SK-N-SH (cell line): ENCODE results near the gene NFKBIE. TPM values are rescaled to one million over a fixed set of nuclear protein-coding genes. Genes with fewer than 3 reads are reported as not detected.

ENCODE experiments used
- CTCF ChIA-PET: fragments of 300-600, 350-600 bp; formaldehyde crosslinking; extraction: SDS; loops from one replicate; lab custom pipeline; 2021; lab: Yijun Ruan, JAX
- POLR2A ChIA-PET: fragments of 350-600 bp; sonication (Branson Sonifier 250); formaldehyde crosslinking; extraction: SDS; loops from one replicate; lab custom pipeline; 2020; ENCODE audit warnings: antibody characterized with exemption, inconsistent platforms; lab: Yijun Ruan, JAX
- DNase-seq: peaks from one replicate; pipeline ENCODE4 v3.0.0; 2012
- H2AFZ ChIP-seq: fragments of 200-600 bp; sonication (generic); 2 replicates; pipeline ENCODE4 v1.8.1; 2016; ENCODE audit warnings: antibody characterized with exemption, mild to moderate bottlenecking, low read depth
- H3F3A ChIP-seq: fragments of 200-600 bp; sonication (generic); replicated peaks from 2 replicates; pipeline ENCODE3; 2016; ENCODE audit warnings: antibody characterized with exemption, mild to moderate bottlenecking; ENCODE audit not compliant: insufficient read depth
- H3K27ac ChIP-seq, 2 experiments: fragments of 200-500 bp in 1 of 2; fragments of 200-600 bp in 1 of 2; sonication (Bioruptor generic) in 1 of 2; sonication (generic), shearing (Covaris generic) in 1 of 2; 2 replicates each; pipeline versions ENCODE4 v1.5.1 to v1.6.1; 2014 to 2016; ENCODE audit warnings: low read depth in 2 of 2, inconsistent platforms in 1 of 2, low read length in 1 of 2, mild to moderate bottlenecking in 1 of 2, mixed read lengths in 1 of 2
- H3K27me3 ChIP-seq: fragments of 200-600 bp; sonication (generic), shearing (Covaris generic); 2 replicates; pipeline ENCODE4 v1.6.1; 2016; ENCODE audit warnings: mixed run types; ENCODE audit not compliant: insufficient read depth
- H3K36me3 ChIP-seq, 2 experiments: fragments of 200-500 bp in 1 of 2; fragments of 200-600 bp in 1 of 2; sonication (Bioruptor generic) in 1 of 2; sonication (generic) in 1 of 2; replicated peaks in 1 of 2; 2 replicates each; pipeline versions ENCODE3 to v1.5.1; 2014 to 2016; ENCODE audit warnings: low read length in 1 of 2, mild to moderate bottlenecking in 1 of 2; ENCODE audit not compliant: insufficient read depth in 2 of 2, control insufficient read depth in 1 of 2
- H3K4me1 ChIP-seq, 2 experiments: fragments of 200-500 bp in 1 of 2; fragments of 200-600 bp in 1 of 2; sonication (Bioruptor generic) in 1 of 2; sonication (generic), shearing (Covaris generic) in 1 of 2; 2 replicates each; pipeline versions ENCODE4 v1.5.1 to v1.6.1; 2014 to 2016; ENCODE audit warnings: low read depth in 1 of 2, low read length in 1 of 2, mixed run types in 1 of 2; ENCODE audit not compliant: insufficient read depth in 2 of 2, control insufficient read depth in 1 of 2
- H3K4me2 ChIP-seq: fragments of 200-600 bp; sonication (generic), shearing (Covaris generic); 2 replicates; pipeline ENCODE4 v1.6.1; 2017; ENCODE audit warnings: mixed run types
- H3K4me3 ChIP-seq, 2 experiments: fragments of 200-500 bp in 1 of 2; fragments of 200-600 bp in 1 of 2; sonication (Bioruptor generic) in 1 of 2; sonication (generic), shearing (Covaris generic) in 1 of 2; 2 replicates each; pipeline versions ENCODE4 v1.5.1 to v1.8.1; 2014 to 2016; ENCODE audit warnings: low read depth in 2 of 2, inconsistent platforms in 1 of 2, low read length in 1 of 2, mild to moderate bottlenecking in 1 of 2, mixed read lengths in 1 of 2, moderate library complexity in 1 of 2
- H3K79me2 ChIP-seq: fragments of 200-600 bp; sonication (generic); 2 replicates; pipeline ENCODE4 v1.8.1; 2017; ENCODE audit warnings: mild to moderate bottlenecking; ENCODE audit not compliant: insufficient read depth
- H3K9ac ChIP-seq: fragments of 200-600 bp; sonication (generic); 2 replicates; pipeline ENCODE4 v1.6.1; 2017; ENCODE audit warnings: mixed run types
- H3K9me2 ChIP-seq: fragments of 200-600 bp; sonication (generic); 2 replicates; pipeline ENCODE4 v1.6.1; 2017; ENCODE audit warnings: mixed run types
- H3K9me3 ChIP-seq: fragments of 200-600 bp; sonication (generic); 2 replicates; pipeline ENCODE4 v1.6.1; 2017; ENCODE audit warnings: mixed run types, mild to moderate bottlenecking, moderate library complexity
- H4K20me1 ChIP-seq: fragments of 200-600 bp; sonication (generic); 2 replicates; pipeline ENCODE4 v1.6.1; 2017; ENCODE audit warnings: mild to moderate bottlenecking, mixed run types; ENCODE audit not compliant: insufficient read depth
- CHD2 ChIP-seq: fragments of 150-350 bp; IDR thresholded peaks from 2 replicates; pipeline ENCODE4 v1.6.1; 2018; ENCODE audit warnings: low read length; ENCODE audit not compliant: partially characterized antibody
- EP300 ChIP-seq, 2 experiments: IDR thresholded peaks; 2 replicates each; pipeline versions ENCODE4 v1.4.0 to v1.6.1; 2012; ENCODE audit warnings: borderline replicate concordance in 1 of 2, low read depth in 1 of 2, low read length in 1 of 2
- FOXJ3 ChIP-seq: sonication (generic); formaldehyde crosslinking; IDR thresholded peaks from 2 replicates; pipeline ENCODE4 v1.5.1; 2020; ENCODE audit warnings: mild to moderate bottlenecking, missing genetic modification reagents
- GATA2 ChIP-seq: sonication (generic); formaldehyde crosslinking; IDR thresholded peaks from 2 replicates; pipeline ENCODE4 v1.5.0; 2020; ENCODE audit warnings: mild to moderate bottlenecking, missing genetic modification reagents
- MXI1 ChIP-seq: IDR thresholded peaks from 2 replicates; pipeline ENCODE4 v1.6.1; 2012; ENCODE audit warnings: mild to moderate bottlenecking, low read depth, low read length, improper control_type of control experiment
- RAD21 ChIP-seq: IDR thresholded peaks from 2 replicates; pipeline ENCODE4 v1.6.1; 2012; ENCODE audit warnings: mild to moderate bottlenecking, low read length
- RCOR1 ChIP-seq: fragments of 150-350 bp; IDR thresholded peaks from 2 replicates; pipeline ENCODE4 v1.6.1; 2017; ENCODE audit warnings: antibody characterized with exemption, low read length
- RFX5 ChIP-seq: IDR thresholded peaks from 2 replicates; pipeline ENCODE4 v1.6.1; 2012; ENCODE audit warnings: mild to moderate bottlenecking, improper control_type of control experiment, low read length
- SIN3A ChIP-seq: IDR thresholded peaks from 2 replicates; pipeline ENCODE4 v1.6.1; 2012; ENCODE audit warnings: low read depth, mild to moderate bottlenecking, low read length, moderate library complexity, borderline replicate concordance
- SMC3 ChIP-seq: IDR thresholded peaks from 2 replicates; pipeline ENCODE4 v1.6.1; 2012; ENCODE audit warnings: low read depth, low read length, improper control_type of control experiment
- TAF1 ChIP-seq: IDR thresholded peaks from 2 replicates; pipeline ENCODE4 v1.6.1; 2012; ENCODE audit warnings: low read depth, mild to moderate bottlenecking, low read length, moderate library complexity, borderline replicate concordance
- TCF12 ChIP-seq: IDR thresholded peaks from 2 replicates; pipeline ENCODE4 v1.4.0; 2012
- WGBS: methylation state at CpG from one replicate; pipeline ENCODE4 v1.1.6; 2017; ENCODE audit warnings: low lambda C conversion rate; 5-methylcytosine and 5-hydroxymethylcytosine counted together
- polyA plus RNA-seq, 3 experiments: library from polyadenylated mRNA; depleted of rRNA; stranded (reverse); fragments of >200 nt; gene quantifications; 2 replicates each; pipeline ENCODE4 v1.2.3, GENCODE V29; 2012
- TF ChIP-seq, protein P1 (sequence below): fragments of 150-350 bp; IDR thresholded peaks from 2 replicates; pipeline ENCODE4 v1.6.1; 2016; ENCODE audit warnings: mild to moderate bottlenecking, low read depth, low read length
- TF ChIP-seq, protein P2 (sequence below): fragments of 150-350 bp; IDR thresholded peaks from 2 replicates; pipeline ENCODE4 v1.6.1; 2017; ENCODE audit warnings: antibody characterized with exemption, low read length, low read depth, borderline replicate concordance
- TF ChIP-seq, protein P3 (sequence below): IDR thresholded peaks from 2 replicates; pipeline ENCODE4; 2012
- TF ChIP-seq, protein P4 (sequence below): fragments of 200-600 bp; sonication (generic); IDR thresholded peaks from 2 replicates; pipeline ENCODE4 v1.6.1; 2017; ENCODE audit warnings: antibody characterized with exemption, mild to moderate bottlenecking, moderate library complexity

The NFKBIE gene
- polyA plus RNA-seq, 1 of the 3 experiments (the other 2 are of a cell fraction), result 5.8 TPM

DNA sequence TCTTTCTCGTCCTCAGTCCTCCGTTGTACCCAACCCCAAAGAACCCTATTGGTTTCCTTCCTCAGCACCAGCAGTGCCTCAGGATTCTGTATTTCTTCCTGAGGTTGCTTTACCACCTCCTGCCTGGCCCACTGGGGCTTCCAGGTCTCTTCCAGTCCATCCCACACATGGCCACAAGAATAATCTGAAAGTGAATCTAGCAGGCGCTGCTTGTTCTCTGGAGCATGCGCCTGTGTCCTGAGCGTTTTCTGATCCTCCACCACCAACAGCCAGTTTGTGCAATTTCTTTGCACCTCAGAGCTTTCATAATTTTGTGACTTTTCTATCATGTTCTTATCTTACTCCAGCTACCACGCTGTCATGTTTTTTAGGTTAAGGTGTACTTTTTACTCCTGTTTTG is 30.1 kb downstream of the NFKBIE start:
- no peak overlapping the region for H3K9ac ChIP-seq
- ChIA-PET POLR2A (interaction anchor here (0.6 to 3.2 kb wide), 4 partner anchors 9 to 1306 kb away, joined by 3 to 48 read pairs (median 12); partner anchors contain the start of gene HSP90AB1), CTCF (interaction anchor here (0.6 to 8.5 kb wide), 38 partner anchors 11 to 152 kb away, joined by 3 to 224 read pairs (median 9); partner anchors contain the start of genes HSP90AB1, MYMX, NFKBIE and SLC29A1)
- 74% methylated on average over 6 of the region's 6 CpGs for WGBS
- peak overlapping the region; percentile 75; the same call in 1 of the 2 replicates for H3K4me2 ChIP-seq
- TF ChIP-seq MXI1 (0 out of 2 replicates have a peak, but pooled peaks have one; percentile 43), EP300 (IDR thresholded peaks at IDR 0.05; ENCODE audit: borderline replicate concordance in 1 of 2, low read depth in 1 of 2, low read length in 1 of 2) (no peak), RAD21 (no peak), TAF1 (no peak), RCOR1 (no peak), SIN3A (no peak), GATA2 (CRISPR knock-in tag) (peak; percentile 33; the same call in 1 of the 2 replicates)
- TF ChIP-seq, protein P1, sequence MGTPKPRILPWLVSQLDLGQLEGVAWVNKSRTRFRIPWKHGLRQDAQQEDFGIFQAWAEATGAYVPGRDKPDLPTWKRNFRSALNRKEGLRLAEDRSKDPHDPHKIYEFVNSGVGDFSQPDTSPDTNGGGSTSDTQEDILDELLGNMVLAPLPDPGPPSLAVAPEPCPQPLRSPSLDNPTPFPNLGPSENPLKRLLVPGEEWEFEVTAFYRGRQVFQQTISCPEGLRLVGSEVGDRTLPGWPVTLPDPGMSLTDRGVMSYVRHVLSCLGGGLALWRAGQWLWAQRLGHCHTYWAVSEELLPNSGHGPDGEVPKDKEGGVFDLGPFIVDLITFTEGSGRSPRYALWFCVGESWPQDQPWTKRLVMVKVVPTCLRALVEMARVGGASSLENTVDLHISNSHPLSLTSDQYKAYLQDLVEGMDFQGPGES, result no peak
- no peaks in the 10 kb centered on the region for H4K20me1 ChIP-seq
- H3K9me2 ChIP-seq, result no peaks in the 10 kb centered on the region
- H3K36me3 ChIP-seq, result peaks cover 0 to 6% of the 10 kb centered on the region in 2 experiments
- peaks cover 18% of the 10 kb centered on the region for H3F3A ChIP-seq
- peak overlapping the region; percentile 77; the same call in 1 of the 2 replicates for H2AFZ ChIP-seq
- peak; percentile 34 for DNase-seq
- H3K27me3 ChIP-seq, result no peaks in the 10 kb centered on the region
- peak overlapping the region; percentile 78 to 91 for H3K27ac ChIP-seq
- no peaks in the 10 kb centered on the region for H3K79me2 ChIP-seq
- H3K4me3 ChIP-seq, result no peak overlapping the region
- peaks cover 26 to 57% of the 10 kb centered on the region in 2 experiments for H3K4me1 ChIP-seq
- H3K9me3 ChIP-seq, result no peaks in the 10 kb centered on the region

DNA sequence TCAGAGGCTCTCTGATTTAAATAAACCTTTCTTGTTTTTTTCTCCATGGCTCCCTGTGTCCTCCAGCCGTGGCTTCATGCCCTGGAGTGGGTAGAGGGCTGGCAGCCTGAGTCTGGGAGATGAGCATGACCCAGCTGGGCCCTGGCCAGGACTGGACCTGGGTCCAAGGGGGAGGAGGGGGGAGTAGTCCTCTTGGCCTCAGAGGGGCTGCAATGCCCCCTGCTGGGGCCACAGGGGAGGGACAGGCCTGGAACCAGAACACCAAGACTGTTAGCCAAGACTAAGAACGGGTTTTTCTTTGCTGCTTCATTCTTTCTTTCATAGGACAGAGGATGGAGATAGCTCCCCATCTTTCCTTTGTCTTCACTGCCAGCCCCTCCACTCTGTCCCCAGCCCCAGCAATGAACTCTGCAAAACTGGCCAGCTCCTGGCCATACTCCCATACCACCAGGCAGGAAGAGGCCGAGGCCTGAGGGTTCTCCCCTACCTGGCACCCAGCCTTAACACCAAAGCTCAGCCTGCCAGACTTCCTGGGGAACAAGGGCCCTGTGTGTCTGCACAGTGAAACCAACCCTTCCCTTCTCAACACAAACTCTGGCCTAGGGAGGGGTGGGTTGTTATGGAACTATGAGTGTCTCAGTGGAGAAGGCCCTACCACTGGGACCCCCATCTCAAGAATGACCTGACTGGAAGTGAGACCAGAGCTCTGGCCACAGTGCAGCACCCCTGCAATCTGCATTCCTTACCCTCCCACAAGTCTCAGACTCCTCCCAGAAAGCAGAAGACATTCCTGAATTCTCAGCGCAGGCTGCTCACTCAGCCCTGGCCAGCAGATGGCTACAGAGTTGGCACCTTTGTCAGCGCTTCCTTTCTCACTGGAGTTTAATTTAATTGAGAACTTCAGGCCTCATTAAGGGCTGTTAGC is 31.0 kb downstream of the NFKBIE start:
- H3K4me1 ChIP-seq, result peaks cover 26 to 67% of the 10 kb centered on the region in 2 experiments
- H3K36me3 ChIP-seq, result peaks cover 0 to 6% of the 10 kb centered on the region in 2 experiments
- 22% methylated on average over 5 of the region's 5 CpGs for WGBS
- no peaks in the 10 kb centered on the region for H4K20me1 ChIP-seq
- H3K27me3 ChIP-seq, result no peaks in the 10 kb centered on the region
- no peaks in the 10 kb centered on the region for H3K9me3 ChIP-seq
- peak; percentile 94 for DNase-seq
- peak overlapping the region; percentile 77 for H2AFZ ChIP-seq
- no peaks in the 10 kb centered on the region for H3K79me2 ChIP-seq
- ChIA-PET CTCF (interaction anchor here (0.6 to 8.5 kb wide), 42 partner anchors 12 to 166 kb away, joined by 3 to 224 read pairs (median 8); partner anchors contain the start of genes HSP90AB1, MYMX, NFKBIE and SLC29A1), POLR2A (interaction anchor here (0.5 to 3.2 kb wide), 7 partner anchors 9 to 1305 kb away, joined by 3 to 48 read pairs (median 4); partner anchors contain the start of genes HSP90AB1 and SLC29A1)
- no peaks in the 10 kb centered on the region for H3K9me2 ChIP-seq
- H3K4me3 ChIP-seq, result no peak overlapping the region; a peak in 1 of 4 replicates
- peak overlapping the region; percentile 75; the same call in 1 of the 2 replicates for H3K4me2 ChIP-seq
- peak overlapping the region; percentile 31; the same call in 1 of the 2 replicates for H3K9ac ChIP-seq
- peak overlapping the region; percentile 78 to 91 for H3K27ac ChIP-seq
- H3F3A ChIP-seq, result peaks cover 18% of the 10 kb centered on the region
- peak; percentile 56; the same call in 1 of the 2 replicates for TF ChIP-seq TCF12
- peak; percentile 86 for TF ChIP-seq SMC3
- no peak for TF ChIP-seq RFX5
- TF ChIP-seq, protein P2, sequence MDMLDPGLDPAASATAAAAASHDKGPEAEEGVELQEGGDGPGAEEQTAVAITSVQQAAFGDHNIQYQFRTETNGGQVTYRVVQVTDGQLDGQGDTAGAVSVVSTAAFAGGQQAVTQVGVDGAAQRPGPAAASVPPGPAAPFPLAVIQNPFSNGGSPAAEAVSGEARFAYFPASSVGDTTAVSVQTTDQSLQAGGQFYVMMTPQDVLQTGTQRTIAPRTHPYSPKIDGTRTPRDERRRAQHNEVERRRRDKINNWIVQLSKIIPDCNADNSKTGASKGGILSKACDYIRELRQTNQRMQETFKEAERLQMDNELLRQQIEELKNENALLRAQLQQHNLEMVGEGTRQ, result no peak
- peak; percentile 73 for TF ChIP-seq CHD2
- peak; percentile 5; the same call in 1 of the 2 replicates for TF ChIP-seq TAF1
- no peak; the same call in 1 of the 2 replicates for TF ChIP-seq FOXJ3 (CRISPR knock-in tag)
- TF ChIP-seq, protein P1, result no peak
- TF ChIP-seq, protein P3, sequence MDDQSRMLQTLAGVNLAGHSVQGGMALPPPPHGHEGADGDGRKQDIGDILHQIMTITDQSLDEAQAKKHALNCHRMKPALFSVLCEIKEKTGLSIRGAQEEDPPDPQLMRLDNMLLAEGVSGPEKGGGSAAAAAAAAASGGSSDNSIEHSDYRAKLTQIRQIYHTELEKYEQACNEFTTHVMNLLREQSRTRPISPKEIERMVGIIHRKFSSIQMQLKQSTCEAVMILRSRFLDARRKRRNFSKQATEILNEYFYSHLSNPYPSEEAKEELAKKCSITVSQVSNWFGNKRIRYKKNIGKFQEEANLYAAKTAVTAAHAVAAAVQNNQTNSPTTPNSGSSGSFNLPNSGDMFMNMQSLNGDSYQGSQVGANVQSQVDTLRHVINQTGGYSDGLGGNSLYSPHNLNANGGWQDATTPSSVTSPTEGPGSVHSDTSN, result no peak
- TF ChIP-seq, protein P4, sequence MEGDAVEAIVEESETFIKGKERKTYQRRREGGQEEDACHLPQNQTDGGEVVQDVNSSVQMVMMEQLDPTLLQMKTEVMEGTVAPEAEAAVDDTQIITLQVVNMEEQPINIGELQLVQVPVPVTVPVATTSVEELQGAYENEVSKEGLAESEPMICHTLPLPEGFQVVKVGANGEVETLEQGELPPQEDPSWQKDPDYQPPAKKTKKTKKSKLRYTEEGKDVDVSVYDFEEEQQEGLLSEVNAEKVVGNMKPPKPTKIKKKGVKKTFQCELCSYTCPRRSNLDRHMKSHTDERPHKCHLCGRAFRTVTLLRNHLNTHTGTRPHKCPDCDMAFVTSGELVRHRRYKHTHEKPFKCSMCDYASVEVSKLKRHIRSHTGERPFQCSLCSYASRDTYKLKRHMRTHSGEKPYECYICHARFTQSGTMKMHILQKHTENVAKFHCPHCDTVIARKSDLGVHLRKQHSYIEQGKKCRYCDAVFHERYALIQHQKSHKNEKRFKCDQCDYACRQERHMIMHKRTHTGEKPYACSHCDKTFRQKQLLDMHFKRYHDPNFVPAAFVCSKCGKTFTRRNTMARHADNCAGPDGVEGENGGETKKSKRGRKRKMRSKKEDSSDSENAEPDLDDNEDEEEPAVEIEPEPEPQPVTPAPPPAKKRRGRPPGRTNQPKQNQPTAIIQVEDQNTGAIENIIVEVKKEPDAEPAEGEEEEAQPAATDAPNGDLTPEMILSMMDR, result peak; percentile 90
